WI38 (cell line): Measurements from ENCODE around the gene TMEM222.

Experiments used
- H3K4me3 ChIP-seq: 2 replicates; pipeline ENCODE4 v1.5.1; 2011; ENCODE audit warnings: low read depth, mild to moderate bottlenecking, control low read depth, low read length
- CTCF ChIP-seq: IDR thresholded peaks from 2 replicates; pipeline ENCODE4 v1.5.1; 2012; ENCODE audit warnings: low read depth, mild to moderate bottlenecking, control low read depth, low read length

The TMEM222 gene

GRCh38 chr1:27377760-27378495, 56.0 kb downstream of the TMEM222 start:
- H3K4me3 ChIP-seq, result no peak overlapping the region
- no peak for TF ChIP-seq CTCF

- no peak for TF ChIP-seq CTCF
- H3K4me3 ChIP-seq, result no peak overlapping the region
Observed at GRCh38 chr1:27379564-27380122, 57.7 kb downstream of the TMEM222 start.

- H3K4me3 ChIP-seq, result no peak overlapping the region
- TF ChIP-seq CTCF, result no peak
Observed at GRCh38 chr1:27380224-27380623, 58.3 kb downstream of the TMEM222 start.

GRCh38 chr1:27380766-27381733, 59.1 kb downstream of the TMEM222 start:
- H3K4me3 ChIP-seq, result no peak overlapping the region
- TF ChIP-seq CTCF, result no peak

GRCh38 chr1:27381969-27382762, 60.2 kb downstream of the TMEM222 start:
- no peak for TF ChIP-seq CTCF
- H3K4me3 ChIP-seq, result no peak overlapping the region

- no peak for TF ChIP-seq CTCF
- no peak within 1 kb of the TSS for H3K4me3 ChIP-seq
Observed at GRCh38 chr1:27383039-27383605, 61.2 kb downstream of the TMEM222 start, which contains the start of gene CD164L2. Gene CD164L2, minus strand, starts transcription at chr1:27383333. Its CDS starts 94 bp downstream, at chr1:27383239.
